OCI-M2 (cell line): Measurements from ENCODE around the gene ZNF217.
"Not testable (repeated sequence)": the region's sequence is repeated elsewhere in the genome, so short reads cannot be mapped to it uniquely, and the experiment has no call there.

Experiments used
- DNase-seq: peaks from one replicate; lab custom pipeline; 2025; ENCODE audit not compliant: unreplicated experiment; lab: John Stamatoyannopoulos, UW

Gene ZNF217

GRCh38 chr20:53622247-53623133 lies 28.9 kb upstream of the ZNF217 start:
- DNase-seq = peak; percentile 34

GRCh38 chr20:53621482-53622246 lies 28.0 kb upstream of the ZNF217 start:
- DNase-seq = peak; percentile 60

GRCh38 chr20:53618490-53619000 lies 24.9 kb upstream of the ZNF217 start:
- not testable (repeated sequence) for DNase-seq

- DNase-seq = no peak
Measured at GRCh38 chr20:53617791-53618489, 24.3 kb upstream of the ZNF217 start.

DNA sequence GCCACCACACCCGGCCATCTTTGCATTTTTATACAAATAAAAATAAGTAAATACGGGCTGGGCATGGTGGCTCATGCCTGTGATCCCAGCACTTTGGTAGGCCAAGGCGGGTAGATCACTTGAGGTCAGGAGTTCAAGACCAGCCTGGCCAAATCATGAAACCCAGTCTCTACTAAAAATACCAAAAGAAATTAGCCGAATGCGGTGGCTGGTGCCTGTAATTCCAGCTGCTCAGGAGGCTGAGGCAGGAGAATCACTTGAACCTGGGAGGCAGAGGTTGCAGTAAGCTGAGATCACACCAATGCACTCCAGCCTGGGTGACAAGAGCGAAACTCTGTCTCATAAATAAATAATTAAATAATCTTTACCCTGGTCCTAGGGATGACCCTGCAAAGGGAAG lies 22.9 kb upstream of the ZNF217 start:
- DNase-seq = not testable (repeated sequence)

GRCh38 chr20:53613748-53614147 lies 20.1 kb upstream of the ZNF217 start:
- no peak for DNase-seq

GRCh38 chr20:53612289-53612688 lies 18.6 kb upstream of the ZNF217 start:
- not testable (repeated sequence) for DNase-seq

DNA sequence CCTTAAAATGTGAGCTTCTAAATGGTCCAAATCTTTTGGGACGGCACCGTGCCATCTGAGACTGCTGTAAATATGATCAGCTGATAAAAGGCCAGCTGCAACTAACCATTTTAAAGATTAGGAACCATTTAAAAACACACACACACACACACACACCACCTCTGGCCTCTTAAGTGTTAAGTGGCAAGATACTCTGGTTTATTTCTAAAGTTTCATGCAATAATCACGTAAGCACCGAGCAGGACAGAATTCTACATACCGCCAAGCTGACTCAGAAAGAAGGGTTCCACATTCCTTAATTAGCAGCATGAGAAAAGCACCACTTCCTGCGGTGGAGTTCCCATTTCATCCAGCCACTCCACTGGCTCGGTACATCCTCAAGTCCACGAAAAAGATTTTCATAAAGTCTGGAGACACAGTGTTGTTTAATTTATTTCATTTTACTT lies 17.8 kb upstream of the ZNF217 start:
- no peak for DNase-seq

GRCh38 chr20:53609491-53610445 lies 16.1 kb upstream of the ZNF217 start:
- DNase-seq = peak; percentile 82

GRCh38 chr20:53608456-53609452 lies 15.1 kb upstream of the ZNF217 start:
- DNase-seq = no peak

- DNase-seq = no peak
Measured at GRCh38 chr20:53608071-53608455, 14.4 kb upstream of the ZNF217 start.

DNA sequence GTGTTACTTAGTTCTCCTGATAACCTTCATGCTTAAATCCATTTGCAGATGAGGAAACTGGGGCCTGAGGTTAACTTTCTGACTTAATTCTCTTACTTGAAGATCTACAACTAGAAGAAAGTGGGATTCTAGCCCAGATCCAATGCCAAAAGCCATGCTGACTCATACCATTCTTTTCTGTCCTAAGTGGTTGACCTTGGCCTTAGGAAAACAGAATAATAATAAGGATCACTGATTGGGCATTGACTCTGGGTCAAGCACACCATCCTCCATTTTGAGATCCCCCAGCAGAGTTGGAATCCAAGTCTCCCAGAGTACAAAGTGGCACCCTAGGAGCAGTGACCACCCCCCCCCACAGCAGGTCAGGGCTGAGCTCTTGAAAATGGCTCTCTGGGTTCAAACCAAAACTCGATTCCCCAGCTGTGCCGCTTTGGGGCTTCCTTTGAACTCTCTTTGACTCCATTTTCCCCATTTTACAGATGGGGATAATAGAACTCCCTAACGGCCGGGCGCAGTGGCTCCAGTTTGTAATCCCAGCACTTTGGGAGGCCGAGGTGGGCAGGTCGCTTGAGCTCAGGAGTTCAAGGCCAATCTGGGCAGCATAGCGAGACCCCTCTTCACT lies 12.8 kb upstream of the ZNF217 start:
- no peak for DNase-seq

- not testable (repeated sequence) for DNase-seq
Measured at GRCh38 chr20:53605401-53605800, 11.8 kb upstream of the ZNF217 start.

DNA sequence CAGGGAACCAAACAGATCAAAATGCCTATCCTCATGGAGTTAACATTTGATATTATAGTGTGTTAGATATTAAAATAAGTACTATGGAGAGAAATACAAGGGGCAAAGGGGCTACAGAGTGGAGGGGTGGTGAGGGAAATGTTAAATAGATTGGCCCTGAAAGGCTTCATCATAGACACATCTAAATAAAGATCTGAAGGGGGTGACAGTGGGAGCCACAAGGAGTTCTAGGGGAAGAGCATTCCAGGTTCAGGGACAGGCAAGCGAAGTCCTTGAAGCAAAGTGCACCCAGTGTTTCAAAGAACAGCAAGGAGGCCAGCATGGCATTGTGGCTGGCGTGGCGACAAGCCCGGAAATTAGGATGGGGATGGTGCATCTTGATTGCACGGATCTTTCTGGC lies 11.2 kb upstream of the ZNF217 start:
- DNase-seq = not testable (repeated sequence)

- no peak for DNase-seq
Measured at GRCh38 chr20:53602661-53603060, 9.0 kb upstream of the ZNF217 start.

GRCh38 chr20:53599910-53600632 lies 6.4 kb upstream of the ZNF217 start:
- no peak for DNase-seq

- no peak for DNase-seq
Measured at GRCh38 chr20:53599378-53599777, 5.7 kb upstream of the ZNF217 start.

DNA sequence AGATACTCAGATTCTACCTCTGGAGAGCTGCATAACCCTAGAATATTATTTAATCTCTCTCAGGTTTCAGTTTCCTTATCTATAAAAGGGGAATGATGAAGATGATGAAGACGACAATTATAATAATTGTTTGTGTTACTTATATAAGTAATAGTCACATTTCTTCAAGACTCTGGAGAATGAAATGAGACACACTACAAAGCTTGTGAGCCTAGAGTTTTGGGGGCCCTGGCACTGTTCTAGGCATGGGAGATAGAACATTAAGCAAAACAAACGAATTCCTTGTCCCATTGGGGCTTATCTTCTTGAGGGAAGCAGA lies 5.4 kb upstream of the ZNF217 start:
- no peak for DNase-seq
